K562 (cell line): ENCODE measurements around the gene ADARB2. TPM values are rescaled to one million over a fixed set of nuclear protein-coding genes. Genes with fewer than 3 reads are reported as not detected.

Source experiments
- ATAC-seq: fragments of 200-7000 bp; cut with Tn5 transposase; 3 replicates; pipeline ENCODE4 v1.9.1; 2020; ENCODE audit warnings: moderate library complexity
- BruUV-seq: library from RNA; stranded (reverse); fragments of 400-500 nt; replicated peaks from 2 replicates; lab custom pipeline; 2021; lab: Mats Ljungman, UMichigan
- CTCF ChIA-PET: fragments of 300-600 bp; formaldehyde crosslinking; extraction: SDS; loops from one replicate; lab custom pipeline; 2021; ENCODE audit warnings: low intra/inter-chr PET ratio; lab: Yijun Ruan, JAX
- POLR2A ChIA-PET: fragments of 300-600, 350-650 bp; sonication (Branson Sonifier 250); formaldehyde crosslinking; extraction: SDS; loops from one replicate; lab custom pipeline; 2021; ENCODE audit warnings: antibody characterized with exemption, inconsistent platforms; lab: Yijun Ruan, JAX
- DNase-seq, 4 experiments: peaks; one replicate each; pipeline versions ENCODE4 v3.0.0 to v3.0.0-alpha.2; 2011 to 2018; ENCODE audit warnings: low spot score in 3 of 4, mixed read lengths in 3 of 4; ENCODE audit errors: extremely low read depth in 1 of 4
- FAIRE-seq: peaks from 2 replicates; lab custom pipeline; 2011; peaks lifted over from hg19 to GRCh38; lab: Jason Lieb, UNC
- H2AFZ ChIP-seq: 2 replicates; pipeline ENCODE4 v1.6.0; 2011; ENCODE audit warnings: low read depth, low read length, control low read depth, inconsistent platforms
- H3K27ac ChIP-seq: fragments of 200-600 bp; 3 replicates; pipeline ENCODE4 v1.8.0; 2011; ENCODE audit warnings: low read depth, mild to moderate bottlenecking, control low read depth, inconsistent platforms, low read length, moderate library complexity, mixed read lengths; ENCODE audit errors: extremely low read depth
- H3K27me3 ChIP-seq, 2 experiments: fragments of 300-600 bp in 1 of 2; 2 replicates in 1 of 2; 3 replicates in 1 of 2; pipeline versions ENCODE4 v1.6.0 to v1.8.0; 2011; ENCODE audit warnings: inconsistent platforms in 2 of 2, low read length in 2 of 2, mild to moderate bottlenecking in 1 of 2, mixed read lengths in 1 of 2, moderate library complexity in 1 of 2; ENCODE audit not compliant: control insufficient read depth in 2 of 2, insufficient read depth in 2 of 2
- H3K36me3 ChIP-seq: fragments of 300-600 bp; 3 replicates; pipeline ENCODE4 v1.8.0; 2011; ENCODE audit warnings: mild to moderate bottlenecking, low read length, inconsistent platforms; ENCODE audit not compliant: control insufficient read depth, insufficient read depth
- H3K4me1 ChIP-seq, 2 experiments: fragments of 200-600 bp in 1 of 2; replicated peaks in 1 of 2; 2 replicates in 1 of 2; 3 replicates in 1 of 2; pipeline versions ENCODE4 v1.5.1 to v1.8.0; 2011; ENCODE audit warnings: inconsistent platforms in 2 of 2, low read length in 2 of 2, mild to moderate bottlenecking in 1 of 2, mixed read lengths in 1 of 2, moderate library complexity in 1 of 2; ENCODE audit not compliant: control insufficient read depth in 2 of 2, insufficient read depth in 2 of 2
- H3K4me2 ChIP-seq: 2 replicates; pipeline ENCODE4 v1.6.1; 2011; ENCODE audit warnings: low read length, control low read depth, inconsistent platforms, mixed read lengths; ENCODE audit not compliant: insufficient read depth
- H3K4me3 ChIP-seq: fragments of 200-600 bp; sonication (generic), shearing (Covaris generic); 2 replicates; pipeline ENCODE4 v1.5.1; 2016; ENCODE audit warnings: control low read depth, inconsistent platforms
- H3K79me2 ChIP-seq: fragments of 200-600 bp; 3 replicates; pipeline ENCODE4 v1.8.0; 2011; ENCODE audit warnings: low read length, inconsistent platforms; ENCODE audit not compliant: control insufficient read depth, insufficient read depth
- H3K9ac ChIP-seq, 2 experiments: 2 replicates each; pipeline versions ENCODE4 v1.6.0 to v1.6.1; 2011; ENCODE audit warnings: low read depth in 2 of 2, low read length in 2 of 2, control low read depth in 1 of 2, inconsistent platforms in 1 of 2, mild to moderate bottlenecking in 1 of 2, mixed read lengths in 1 of 2; ENCODE audit not compliant: insufficient read depth in 1 of 2
- H3K9me1 ChIP-seq: one replicate; pipeline ENCODE4 v1.6.0; 2011; ENCODE audit warnings: inconsistent platforms, mild to moderate bottlenecking, low read length, moderate library complexity; ENCODE audit not compliant: control insufficient read depth, insufficient read depth
- H3K9me3 ChIP-seq: replicated peaks from 2 replicates; pipeline ENCODE4 v1.5.1; 2011; ENCODE audit warnings: low read depth, low read length, inconsistent platforms; ENCODE audit not compliant: control insufficient read depth, insufficient read depth
- H4K20me1 ChIP-seq: replicated peaks from 2 replicates; pipeline ENCODE4 v1.6.1; 2011; ENCODE audit warnings: low read length, inconsistent platforms, mixed read lengths; ENCODE audit not compliant: control insufficient read depth, insufficient read depth
- CXXC5 ChIP-seq: fragments of 250-450 bp; sonication (Bioruptor Pico); IDR thresholded peaks from 2 replicates; pipeline ENCODE4 v1.8.0; 2022; ENCODE audit warnings: inconsistent platforms, mild to moderate bottlenecking, moderate library complexity
- MEF2D ChIP-seq: conservative IDR thresholded peaks from 2 replicates; pipeline ENCODE4 v1.6.1; 2016; ENCODE audit warnings: low read depth, missing genetic modification characterization, missing compliant biosample characterization
- ZNF24 ChIP-seq: fragments of 450-650 bp; IDR thresholded peaks from 2 replicates; pipeline ENCODE4 v1.6.1; 2016
- ZNF75A ChIP-seq: fragments of 450-650 bp; formaldehyde crosslinking; IDR thresholded peaks from 2 replicates; pipeline ENCODE4 v1.4.0; 2020; ENCODE audit warnings: mild to moderate bottlenecking
- ZNF764 ChIP-seq: fragments of 250-450 bp; sonication (Bioruptor Pico); IDR thresholded peaks from 2 replicates; pipeline ENCODE4 v1.4.0; 2020; ENCODE audit warnings: low read depth, mild to moderate bottlenecking, moderate library complexity
- WGBS: fragments of 100-300 bp; shearing (Covaris generic); methylation state at CpG from one replicate; pipeline ENCODE4 v1.1.6; 2016; ENCODE audit warnings: low coverage, mixed read lengths; ENCODE audit not compliant: insufficient coverage; ENCODE audit errors: missing lambda C conversion rate; 5-methylcytosine and 5-hydroxymethylcytosine counted together
- in situ Hi-C: fragments of 300-500 bp; cut with MboI; formaldehyde crosslinking; loops from 4 replicates; pipeline ENCODE4 v1.15.0; 2018; ENCODE audit warnings: inconsistent platforms, mixed read lengths
- intact Hi-C: fragments of 100-400 bp; cut with micrococcal nuclease; formaldehyde crosslinking; loops from 2 replicates; pipeline ENCODE4 v1.14.2; 2022
- polyA plus RNA-seq, 8 experiments: library from polyadenylated mRNA; depleted of rRNA in 4 of 8; stranded (reverse) in 5 of 8; unstranded in 3 of 8; fragments of >200 nt; fragmentation: Nextera tagmentation in 2 of 8; fragmentation: Illumina TruSeq in 1 of 8; extraction: Ambion mirVana in 2 of 8; extraction: Trizol in 1 of 8; gene quantifications; 2 replicates each; pipeline versions ENCODE4 v1.2.1 to v1.2.3, GENCODE V29; 2011 to 2014; ENCODE audit warnings: inconsistent platforms in 1 of 8, missing spikeins in 1 of 8
- total RNA-seq, 7 experiments: library from RNA; depleted of rRNA in 6 of 7; stranded (reverse); fragments of >200 nt in 6 of 7; fragmentation: Illumina TruSeq in 2 of 7; extraction: Trizol in 2 of 7; gene quantifications; 2 replicates each; pipeline versions ENCODE4 v1.2.1 to v1.2.3, GENCODE V29; 2011 to 2021; ENCODE audit warnings: low replicate concordance in 1 of 7

Gene ADARB2
- total and polyA plus RNA-seq, 9 of the 15 experiments (the other 6 are each of a cell fraction or from before 2014, with no cell fraction given): not detected

DNA sequence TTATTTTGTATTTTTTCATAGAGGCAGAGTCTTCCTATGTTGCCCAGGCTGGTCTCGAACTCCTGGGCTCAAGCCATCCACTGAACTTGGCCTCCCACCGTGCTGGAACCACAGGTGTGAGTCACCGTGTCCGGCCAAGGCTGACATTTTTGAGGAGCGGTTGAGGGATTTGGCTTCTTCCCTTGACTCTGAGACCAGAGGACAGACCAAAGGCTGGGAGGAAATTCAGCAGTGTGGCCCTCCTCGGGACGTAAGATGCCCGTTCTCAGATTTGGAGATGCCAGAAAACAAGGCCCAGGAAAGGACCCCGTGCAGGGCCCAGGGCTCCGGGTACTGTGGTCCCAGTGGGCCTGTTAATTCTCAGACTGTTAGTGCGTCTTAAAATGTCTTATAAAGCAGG, 535.0 kb downstream of the ADARB2 start:
- no peak overlapping the region for H3K9ac ChIP-seq
- FAIRE-seq: no peak
- peaks cover 13% of the 10 kb centered on the region; the same call in 1 of the 2 replicates for H4K20me1 ChIP-seq
- no peak overlapping the region for H3K27ac ChIP-seq
- H3K4me3 ChIP-seq: no peak overlapping the region
- no TSS peak for BruUV-seq
- no peak for ATAC-seq
- WGBS: 2% methylated on average over 11 of the region's 11 CpGs
- peaks cover 53 to 73% of the 10 kb centered on the region in 2 experiments for H3K27me3 ChIP-seq
- intact Hi-C loops: no loop called here
- H2AFZ ChIP-seq: no peak overlapping the region
- no peak for TF ChIP-seq CXXC5 (CRISPR knock-in tag)
- no peak for TF ChIP-seq ZNF764 (CRISPR knock-in tag)
- no peak for TF ChIP-seq MEF2D (tag)
- no peak for TF ChIP-seq ZNF75A (CRISPR knock-in tag)
- no peak for TF ChIP-seq ZNF24
- DNase-seq: no peak
- in situ Hi-C loops: no loop called here
- peaks cover 0 to 8% of the 10 kb centered on the region in 2 experiments; a peak in 2 of 5 replicates for H3K4me1 ChIP-seq
- CTCF ChIA-PET: no interaction called here
- H3K79me2 ChIP-seq: no peaks in the 10 kb centered on the region
- H3K36me3 ChIP-seq: no peaks in the 10 kb centered on the region
- H3K9me1 ChIP-seq: no peaks in the 10 kb centered on the region
- no peak overlapping the region for H3K4me2 ChIP-seq
- POLR2A ChIA-PET: no interaction called here
- H3K9me3 ChIP-seq: no peaks in the 10 kb centered on the region
